Eye (tissue), 1 donor: ENCODE measurements around the gene PRR5.
"Not testable (repeated sequence)": the region's sequence is repeated elsewhere in the genome, so short reads cannot be mapped to it uniquely, and the experiment has no call there.

Source experiments
- DNase-seq: peaks from one replicate; pipeline ENCODE4 v3.0.0-alpha.2; 2015

The PRR5 gene

GRCh38 chr22:44701824-44702478, at the start of gene PRR5:
Gene PRR5, plus strand, starts transcription at chr22:44702204. Its CDS starts 271 bp downstream, at chr22:44702475.
- peak; percentile 90 for DNase-seq

- not testable (repeated sequence) for DNase-seq
These were observed 49.1 kb upstream of the PRR5 start for GRCh38 chr22:44652866-44653265.

- DNase-seq: peak; percentile 91
These were observed 43.6 kb upstream of the PRR5 start for GRCh38 chr22:44658311-44658953.

GRCh38 chr22:44659140-44659539, 42.9 kb upstream of the PRR5 start:
- peak; percentile 72 for DNase-seq

DNA sequence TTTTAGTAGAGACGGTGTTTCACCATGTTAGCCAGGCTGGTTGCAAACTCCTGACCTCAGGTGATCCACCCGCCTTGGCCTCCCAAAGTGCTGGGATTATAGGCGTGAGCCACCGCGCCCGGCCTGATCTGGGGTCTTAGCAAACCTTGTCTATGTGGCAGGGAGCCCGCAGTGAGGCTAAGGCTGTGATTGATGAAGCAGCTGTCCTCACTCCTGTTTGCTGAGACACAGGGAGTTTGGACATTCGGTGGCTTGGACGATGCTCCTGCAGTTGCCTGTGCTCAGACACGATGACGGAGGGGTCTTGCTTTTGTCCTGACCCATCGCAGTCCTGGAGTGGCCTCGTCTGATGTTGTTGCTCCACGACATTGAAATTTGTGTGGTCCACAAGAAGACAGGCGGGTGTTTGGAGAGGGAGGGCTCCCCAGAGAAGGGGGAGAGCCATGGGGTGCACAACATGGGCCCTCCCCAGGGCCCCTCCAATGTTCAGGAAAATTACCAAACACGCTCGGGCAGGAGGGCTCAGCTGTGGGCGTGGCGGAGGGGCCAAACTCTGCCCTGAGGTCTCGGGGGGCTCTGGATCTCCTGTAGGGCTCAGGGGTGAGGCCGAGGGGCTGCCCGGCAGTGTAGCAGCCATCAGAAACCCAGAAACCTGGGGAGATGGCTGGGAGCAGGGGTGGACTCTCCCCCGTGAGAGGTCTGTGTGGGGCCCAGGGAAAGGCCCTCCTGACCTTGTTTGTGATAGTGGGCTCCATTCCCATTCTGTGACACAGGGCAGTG, 41.8 kb upstream of the PRR5 start:
- DNase-seq: no peak

- DNase-seq: peak; percentile 78
These were observed 40.9 kb upstream of the PRR5 start for GRCh38 chr22:44661070-44661469.

GRCh38 chr22:44661659-44662569, 40.1 kb upstream of the PRR5 start:
- no peak for DNase-seq

GRCh38 chr22:44663256-44663999, 38.6 kb upstream of the PRR5 start:
- no peak for DNase-seq

- DNase-seq: peak; percentile 65
These were observed 37.9 kb upstream of the PRR5 start for GRCh38 chr22:44664149-44664548.

DNA sequence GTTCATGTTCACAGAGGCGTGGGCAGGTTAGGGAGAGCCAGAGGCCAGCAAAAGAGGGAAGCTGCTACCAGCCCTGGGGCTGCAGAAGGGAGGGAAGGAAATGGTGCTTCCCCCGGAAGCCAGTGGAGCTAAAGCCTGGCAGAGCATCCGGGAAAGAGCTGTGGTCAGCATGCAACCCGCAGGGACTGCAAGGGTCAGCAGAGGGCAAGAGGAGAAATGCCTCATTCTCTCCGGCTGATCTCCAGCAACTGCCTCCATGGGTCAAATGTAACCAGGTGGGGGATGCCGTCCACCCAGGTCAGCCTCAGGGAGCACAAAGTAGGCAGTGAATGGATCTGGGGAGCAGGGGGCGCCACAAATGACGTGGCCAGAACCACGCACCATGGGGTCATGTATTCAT, 36.9 kb upstream of the PRR5 start:
- DNase-seq: no peak

DNA sequence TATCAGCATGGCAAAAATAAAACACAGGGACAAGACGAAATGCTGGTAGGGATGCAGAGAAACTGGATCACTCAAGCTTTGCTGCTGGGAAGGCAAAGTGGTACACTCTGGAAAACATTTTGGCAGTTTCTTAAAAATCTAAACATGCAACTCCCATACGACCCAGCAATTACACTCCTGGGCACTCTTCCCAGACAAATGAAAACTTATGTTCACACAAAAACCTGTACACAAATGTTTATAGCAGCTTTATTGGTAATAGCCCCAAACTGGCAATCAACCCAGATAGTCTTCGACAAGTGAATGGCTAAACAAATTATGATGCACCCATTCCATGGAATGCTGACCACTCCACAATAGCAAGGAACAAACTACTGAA, 35.8 kb upstream of the PRR5 start:
- DNase-seq: no peak

DNA sequence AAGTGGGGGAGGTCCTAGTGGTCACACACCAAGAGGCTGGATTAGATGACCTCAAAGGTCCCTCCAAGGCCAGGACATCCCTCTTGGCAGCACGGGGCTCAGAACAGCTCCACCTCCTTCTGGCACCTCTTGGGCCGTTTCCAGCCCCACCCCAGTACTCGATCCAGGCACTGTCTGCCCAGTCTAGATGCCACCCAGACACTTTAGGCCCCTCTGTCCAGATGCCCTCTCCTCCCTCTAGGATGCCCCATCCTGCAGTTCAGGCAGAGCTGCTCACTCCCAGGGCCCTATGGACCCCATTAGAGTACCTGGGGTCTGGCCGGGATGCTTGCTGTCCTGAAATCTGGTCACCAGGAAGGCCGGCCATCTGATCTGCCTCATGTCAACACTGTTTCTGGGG, 34.7 kb upstream of the PRR5 start:
- no peak for DNase-seq

GRCh38 chr22:44667829-44668189, 34.2 kb upstream of the PRR5 start:
- no peak for DNase-seq

- peak; percentile 68 for DNase-seq
These were observed 33.7 kb upstream of the PRR5 start for GRCh38 chr22:44668190-44668885.

- DNase-seq: peak; percentile 49
These were observed 33.0 kb upstream of the PRR5 start for GRCh38 chr22:44668886-44669521.

- DNase-seq: peak; percentile 47
These were observed 32.4 kb upstream of the PRR5 start for GRCh38 chr22:44669561-44669976.

DNA sequence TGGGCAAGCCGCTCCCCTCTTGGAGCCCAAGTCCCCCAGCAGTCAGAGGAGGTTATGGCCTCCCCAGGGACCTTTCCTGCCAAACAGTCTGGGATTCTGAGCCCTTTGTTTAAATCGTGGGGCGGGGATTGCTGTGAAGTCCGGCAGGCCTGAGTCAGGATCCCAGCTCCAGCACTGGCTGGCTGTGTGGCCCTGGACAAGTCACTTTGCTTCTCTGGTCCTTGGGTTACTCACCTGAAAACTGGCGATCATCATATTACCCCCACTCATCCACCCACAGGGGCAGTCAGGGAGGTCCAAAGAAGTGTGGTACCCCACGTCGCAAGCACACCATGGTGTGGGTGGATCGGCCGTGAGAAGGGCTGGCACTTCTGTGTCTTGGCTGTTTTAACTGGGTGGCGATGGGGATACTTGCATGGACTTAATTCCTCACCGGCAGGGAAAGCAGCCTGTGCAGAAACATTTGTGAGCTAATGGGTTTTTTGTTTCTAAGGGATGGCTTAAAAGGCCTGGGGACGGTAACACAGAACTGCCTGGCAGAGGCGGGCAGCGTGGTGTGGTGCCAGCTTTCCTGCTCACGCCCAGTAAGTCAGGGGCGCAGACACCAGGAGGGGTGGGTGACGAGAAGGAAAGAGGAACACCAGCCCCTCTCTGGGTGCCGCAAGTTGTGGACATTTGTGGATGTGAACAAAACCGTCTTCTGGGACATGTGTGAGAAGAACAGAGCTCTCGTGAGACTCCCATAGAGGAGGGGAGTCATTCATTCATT, 31.6 kb upstream of the PRR5 start:
- no peak for DNase-seq

DNA sequence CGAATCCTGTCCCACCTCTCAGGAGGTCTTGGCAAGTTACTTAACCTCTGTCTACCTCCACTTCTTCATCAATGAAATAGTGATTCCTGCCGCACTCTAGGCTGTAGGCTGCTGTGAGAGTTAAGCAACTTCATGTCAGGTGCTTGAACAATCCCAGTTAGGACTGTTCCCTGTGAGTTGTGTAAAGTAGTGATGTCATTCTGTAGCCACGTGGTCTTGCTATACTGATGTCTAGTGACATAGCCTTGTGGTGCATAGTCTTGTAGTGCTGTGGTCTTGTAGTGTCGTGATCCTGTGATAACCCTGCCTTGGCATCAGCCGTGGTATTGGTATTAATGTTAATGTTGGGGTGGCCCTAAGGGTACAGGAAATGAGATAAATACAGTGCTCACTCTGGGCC, 30.3 kb upstream of the PRR5 start:
- no peak for DNase-seq

DNA sequence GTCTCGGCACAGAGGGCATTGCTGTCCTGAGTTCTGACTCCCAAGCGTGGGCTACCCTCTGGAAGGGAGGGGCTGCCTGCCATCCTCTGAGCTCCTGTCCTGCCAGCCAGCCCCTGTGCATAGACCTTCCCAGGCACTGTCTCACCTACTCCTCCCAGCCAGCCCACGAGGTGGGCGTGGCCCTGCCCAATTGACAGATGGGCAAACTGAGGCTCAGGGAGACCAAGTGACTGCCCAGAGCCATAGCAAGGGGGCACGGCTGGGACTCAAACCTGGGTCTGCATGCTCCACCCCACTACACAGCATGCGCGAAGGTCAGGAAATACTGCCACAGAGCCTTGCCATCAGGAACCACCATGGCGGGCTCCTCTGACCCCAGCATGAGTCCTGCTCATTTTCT, 29.4 kb upstream of the PRR5 start:
- DNase-seq: no peak

- DNase-seq: no peak
These were observed 28.6 kb upstream of the PRR5 start for GRCh38 chr22:44673406-44673805.
